Smooth muscle cell of the brain vasculature (primary cell): Measurements from ENCODE around the gene HSPBAP1.
"Not testable (repeated sequence)": the region's sequence is repeated elsewhere in the genome, so short reads cannot be mapped to it uniquely, and the experiment has no call there.

Experiments used
- DNase-seq: peaks from one replicate; pipeline ENCODE4 v3.0.0-alpha.2; 2012; ENCODE audit warnings: low read depth, low spot score

HSPBAP1 gene

DNA sequence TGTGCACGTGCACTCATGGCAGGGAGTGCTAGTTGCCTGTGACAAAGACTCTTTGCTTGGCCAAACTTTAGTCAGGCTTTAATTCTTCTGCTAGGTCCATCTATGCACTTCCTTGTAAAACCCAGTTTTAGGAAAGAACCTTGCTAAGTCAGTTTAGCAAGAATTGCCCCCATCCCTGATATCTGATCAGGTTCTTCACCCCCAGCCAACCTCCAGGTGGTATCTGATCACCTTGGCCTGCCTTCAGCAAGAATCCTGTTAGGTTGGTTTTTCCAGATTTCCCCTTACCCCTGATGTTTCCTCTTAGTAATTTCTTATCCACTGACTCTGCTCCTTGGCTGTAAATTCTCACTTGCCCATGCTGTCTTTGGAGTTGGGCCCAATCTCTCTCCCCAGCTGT is 8.4 kb downstream of the HSPBAP1 start:
- DNase-seq = no peak

- DNase-seq = no peak
Measured at GRCh38 chr3:122784436-122784835, 9.2 kb downstream of the HSPBAP1 start.

- DNase-seq = no peak
Measured at GRCh38 chr3:122782804-122783203, 10.8 kb downstream of the HSPBAP1 start.

DNA sequence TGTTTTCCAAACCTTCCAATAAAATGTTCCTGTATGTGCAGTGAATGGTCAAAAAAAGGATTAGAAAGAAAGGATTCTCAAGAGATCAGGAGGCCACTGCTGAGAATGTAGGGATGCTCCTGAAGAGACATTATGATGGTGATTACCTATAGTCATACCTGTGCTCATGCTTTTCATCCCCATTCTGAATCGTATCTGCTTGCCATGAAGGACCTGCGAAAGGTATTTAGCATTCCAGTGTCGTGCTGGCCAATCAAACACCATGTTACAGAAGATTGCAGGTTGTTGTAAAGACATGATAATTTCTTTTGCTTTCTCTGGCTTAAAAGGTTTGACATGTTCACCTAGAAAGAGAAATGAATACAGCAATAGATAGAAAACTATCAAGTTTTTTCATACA is 16.1 kb downstream of the HSPBAP1 start:
- DNase-seq = no peak

DNA sequence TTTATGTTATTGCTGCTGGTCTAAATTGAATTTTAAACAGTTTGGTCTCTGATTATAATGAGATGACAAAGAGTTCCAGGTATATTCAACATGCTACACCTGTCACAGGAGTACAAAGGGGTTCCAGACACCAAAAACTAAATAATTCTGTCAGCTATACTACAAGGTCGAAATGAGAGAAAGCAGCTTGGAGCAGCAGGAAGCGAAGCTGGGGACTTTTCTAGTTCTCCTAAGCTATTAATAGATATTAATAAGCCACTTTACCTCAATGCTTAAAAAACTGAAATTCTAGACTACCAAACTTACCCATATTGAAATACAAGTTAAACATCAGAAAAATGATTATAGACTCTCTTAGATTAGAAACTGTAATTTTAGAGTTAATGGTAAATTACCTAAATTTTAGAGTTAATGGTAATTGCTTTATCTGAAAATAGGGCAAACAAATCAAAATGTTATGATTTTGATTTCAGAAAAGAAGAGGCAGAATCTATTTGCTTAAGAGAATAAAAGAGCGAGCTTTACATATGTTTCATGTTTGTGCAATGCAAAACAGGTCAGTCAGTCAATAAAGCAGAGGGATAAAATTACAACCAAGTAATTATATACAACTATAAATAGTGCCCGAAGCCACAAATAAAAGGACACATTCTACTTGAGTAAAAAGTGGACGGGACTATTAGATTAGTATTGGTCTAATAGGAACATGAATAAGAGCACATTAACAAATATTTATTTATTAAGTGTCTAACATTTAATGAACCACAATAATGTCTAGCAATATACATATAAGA is 16.8 kb downstream of the HSPBAP1 start:
- no peak for DNase-seq

- no peak for DNase-seq
Measured at GRCh38 chr3:122774564-122774963, 19.1 kb downstream of the HSPBAP1 start.

GRCh38 chr3:122773944-122774509 is 19.6 kb downstream of the HSPBAP1 start:
- DNase-seq = no peak

DNA sequence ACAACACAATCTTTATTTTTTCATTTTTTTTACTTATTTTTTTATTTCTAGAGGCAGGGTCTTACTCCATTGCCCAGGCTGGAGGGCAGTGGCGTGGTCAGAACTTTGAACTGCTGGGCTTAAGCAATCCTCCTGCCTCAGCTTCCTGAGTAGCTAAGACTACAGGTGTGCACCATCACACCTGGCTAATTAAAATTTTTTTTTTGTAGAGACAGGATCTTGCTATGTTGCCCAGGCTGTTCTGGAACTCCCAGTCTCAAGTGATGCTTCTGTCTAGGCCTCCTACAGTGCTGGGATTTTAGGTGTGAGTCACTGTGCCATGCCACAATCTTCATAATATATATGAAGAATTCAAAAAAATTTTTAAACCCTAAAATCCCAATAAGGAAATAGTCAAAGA is 20.8 kb downstream of the HSPBAP1 start:
- DNase-seq = no peak

DNA sequence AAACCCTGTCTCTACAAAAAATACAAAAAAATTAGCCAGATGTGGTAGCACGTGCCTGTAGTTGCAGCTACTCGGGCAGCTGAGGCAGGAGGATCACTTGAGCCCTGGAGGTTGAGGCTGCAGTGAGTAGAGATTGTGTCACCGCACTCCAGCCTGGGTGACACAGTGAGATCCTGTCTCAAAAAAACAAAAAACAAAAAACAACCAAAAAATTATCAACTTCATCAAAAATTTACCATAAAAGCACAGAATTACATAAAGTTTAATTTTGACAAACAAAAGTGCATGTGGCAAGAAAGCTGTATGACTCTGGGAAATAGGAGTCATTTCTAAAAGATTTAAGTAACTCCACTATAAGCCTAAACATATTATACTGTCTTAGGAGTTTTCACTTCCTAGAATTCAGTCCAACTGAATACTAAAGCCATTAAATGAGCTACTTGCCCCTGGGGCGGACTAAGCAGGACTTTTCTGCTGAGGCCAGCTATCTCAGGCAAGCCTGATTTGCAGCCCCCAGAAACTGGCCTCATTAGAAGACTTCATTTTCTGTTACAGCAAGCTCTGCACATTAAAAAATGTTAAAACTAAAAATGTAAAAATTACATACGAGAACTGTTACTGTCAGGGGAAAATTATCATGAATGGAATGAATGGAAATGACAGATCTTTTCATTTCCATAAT is 23.0 kb downstream of the HSPBAP1 start:
- DNase-seq = no peak

DNA sequence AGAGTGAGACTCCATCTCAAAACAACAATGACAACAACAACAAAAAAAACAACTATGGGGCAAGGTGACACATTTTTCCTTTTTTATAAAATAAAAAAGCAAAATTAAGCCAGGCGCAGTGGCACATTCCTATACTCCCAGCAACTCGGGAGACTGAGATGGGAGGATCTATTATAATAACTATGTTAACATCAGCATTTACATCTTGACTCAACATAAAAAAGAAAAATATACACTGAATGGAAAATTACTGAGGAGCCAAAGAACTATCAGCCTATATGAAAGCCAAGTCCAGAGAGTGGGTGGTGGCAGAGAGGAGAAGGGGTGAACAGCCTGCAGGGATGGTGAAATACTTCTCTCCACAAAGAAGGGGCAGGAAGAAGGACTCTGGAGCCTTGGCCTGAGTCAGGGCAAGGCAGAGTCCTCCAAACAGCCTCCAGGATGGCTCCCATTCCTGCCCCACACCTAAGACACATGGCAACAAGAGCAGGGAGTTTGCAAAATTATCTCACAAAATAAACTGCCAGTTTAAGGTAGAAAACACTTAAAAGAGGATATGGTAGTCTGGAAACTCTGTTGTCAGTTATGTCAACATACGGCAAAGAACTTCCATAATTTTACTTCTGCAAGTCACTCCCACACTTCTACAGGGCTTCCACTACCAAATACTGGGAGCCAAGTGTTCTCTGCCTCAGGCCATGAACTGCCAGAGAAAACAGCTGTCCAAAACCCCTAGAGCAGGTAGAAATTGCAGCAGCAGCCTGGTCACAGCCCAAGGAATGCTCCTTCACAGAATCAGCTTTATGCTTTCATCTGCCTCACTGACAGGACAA is 25.9 kb downstream of the HSPBAP1 start:
- no peak for DNase-seq

DNA sequence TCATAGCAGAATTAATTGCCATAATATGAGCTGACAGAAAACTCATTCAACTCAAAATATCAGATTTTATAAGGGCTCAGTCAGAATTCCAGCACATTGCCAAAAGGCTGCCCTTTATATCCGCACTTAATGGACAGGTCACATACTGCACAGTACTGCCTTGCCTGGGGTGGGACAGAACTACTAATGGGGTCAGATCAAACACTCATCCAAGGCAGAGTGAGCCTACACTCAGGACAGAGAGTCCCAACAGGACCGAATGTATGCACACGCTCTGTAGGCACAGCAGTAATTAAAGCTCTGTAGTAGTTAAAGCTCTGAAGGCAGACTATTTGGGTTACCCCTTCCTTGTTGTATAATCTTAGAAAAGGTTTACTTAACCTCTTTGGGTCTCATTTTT is 27.2 kb downstream of the HSPBAP1 start:
- DNase-seq = no peak

DNA sequence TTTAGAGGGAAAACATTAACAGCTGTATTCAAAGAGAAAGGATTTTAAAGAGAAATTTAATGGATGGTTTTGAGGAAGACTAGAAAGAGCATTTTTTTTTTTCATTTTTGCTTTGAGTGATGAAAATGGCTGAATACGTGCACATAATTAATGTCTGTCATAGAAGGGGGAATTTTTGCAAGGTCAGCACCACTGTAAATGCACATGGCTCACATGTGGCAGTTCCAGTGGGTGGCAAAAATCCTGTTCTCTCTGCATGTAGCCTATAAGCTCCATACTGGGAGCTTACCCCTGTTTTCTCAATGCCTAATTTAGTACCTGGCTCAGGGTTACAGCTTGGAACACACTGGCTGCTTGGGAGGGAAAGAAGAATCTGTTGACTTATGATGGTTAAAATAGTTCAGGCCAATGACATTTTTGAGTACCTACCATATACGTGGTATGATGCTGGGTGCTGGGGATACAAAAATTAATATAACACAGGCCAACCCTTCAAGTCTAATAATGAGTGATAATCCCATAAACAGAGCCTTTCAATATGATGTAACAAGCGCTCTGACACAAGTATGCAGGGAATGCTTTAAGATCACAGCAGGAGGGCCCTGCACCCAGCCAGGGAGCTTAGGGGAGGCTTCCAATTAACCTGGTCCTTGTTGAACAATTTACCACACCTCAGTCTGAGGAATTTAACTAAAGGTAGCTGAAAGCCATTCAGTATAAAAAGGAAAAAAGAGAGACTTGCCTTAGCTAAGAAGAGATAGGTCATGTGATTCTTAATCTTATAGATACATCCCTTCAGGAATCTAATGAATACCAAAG is 33.0 kb downstream of the HSPBAP1 start:
- DNase-seq = no peak

DNA sequence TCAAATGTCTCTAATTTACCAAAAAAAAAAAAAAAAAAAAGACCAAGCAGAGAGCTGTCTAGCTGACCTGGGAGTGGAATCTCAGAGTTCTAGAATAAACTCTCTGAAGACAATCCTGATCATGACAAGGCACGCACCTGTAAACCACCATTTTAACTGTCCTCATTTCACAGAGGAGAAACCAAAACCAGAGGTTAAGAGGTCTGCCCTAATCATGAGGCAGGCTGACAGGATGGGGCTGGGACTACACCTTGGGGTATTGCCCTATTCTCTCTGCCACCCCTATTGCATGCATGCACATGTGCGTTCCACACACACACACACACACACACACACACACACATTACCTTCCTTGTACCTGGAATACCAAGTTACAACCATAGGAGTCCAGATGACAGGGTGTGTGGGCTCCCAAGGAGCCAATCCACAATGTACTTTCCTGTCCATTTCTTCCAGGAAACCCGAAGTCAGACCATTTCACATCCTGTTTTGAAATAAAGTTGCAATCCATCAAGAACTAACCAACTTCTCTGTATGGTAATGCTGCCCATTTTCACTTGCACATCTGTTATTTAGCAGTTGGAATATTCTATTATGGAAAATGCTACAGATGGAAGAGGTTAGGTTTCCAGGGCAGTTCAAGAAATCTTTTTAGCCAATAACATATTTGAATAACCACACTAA is 34.6 kb downstream of the HSPBAP1 start:
- no peak for DNase-seq

DNA sequence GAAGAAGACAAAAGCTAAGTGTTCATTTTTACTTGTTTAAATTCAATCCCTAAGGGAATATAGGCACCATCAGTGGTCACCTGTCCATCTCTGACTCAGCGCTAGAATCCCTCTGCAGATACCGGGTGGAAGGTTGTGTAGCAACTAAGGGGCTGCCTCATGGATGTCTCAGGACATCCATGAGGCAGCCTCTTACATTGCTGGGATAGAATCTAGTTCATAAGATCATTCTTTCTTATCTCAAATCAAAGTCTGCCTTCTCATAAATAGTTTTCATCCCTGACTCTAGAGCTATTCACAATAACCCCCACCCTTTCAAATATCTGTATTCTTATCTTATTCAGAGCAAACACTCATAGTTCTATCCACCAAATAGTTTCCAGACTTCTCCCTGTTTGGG is 38.1 kb downstream of the HSPBAP1 start:
- DNase-seq = no peak

DNA sequence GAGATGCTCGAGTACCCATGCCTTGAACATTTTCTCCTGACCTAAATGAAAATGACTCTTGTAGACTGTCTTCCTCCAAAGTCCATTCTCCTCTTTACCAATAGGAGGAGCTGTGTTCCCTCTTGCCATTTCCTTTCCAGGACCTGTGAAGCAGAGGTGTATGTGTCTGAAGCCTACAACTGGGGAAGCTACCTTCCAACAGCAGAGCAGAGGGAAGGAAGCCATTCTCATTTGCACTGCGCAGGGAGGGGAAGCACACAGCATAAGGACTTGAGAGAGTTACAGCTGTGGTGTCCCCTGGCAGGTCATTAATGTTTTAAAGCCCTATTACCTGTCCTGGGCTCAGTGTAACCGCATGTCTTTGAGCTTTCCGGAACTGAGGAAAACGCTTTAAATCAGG is 38.7 kb downstream of the HSPBAP1 start:
- DNase-seq = no peak

DNA sequence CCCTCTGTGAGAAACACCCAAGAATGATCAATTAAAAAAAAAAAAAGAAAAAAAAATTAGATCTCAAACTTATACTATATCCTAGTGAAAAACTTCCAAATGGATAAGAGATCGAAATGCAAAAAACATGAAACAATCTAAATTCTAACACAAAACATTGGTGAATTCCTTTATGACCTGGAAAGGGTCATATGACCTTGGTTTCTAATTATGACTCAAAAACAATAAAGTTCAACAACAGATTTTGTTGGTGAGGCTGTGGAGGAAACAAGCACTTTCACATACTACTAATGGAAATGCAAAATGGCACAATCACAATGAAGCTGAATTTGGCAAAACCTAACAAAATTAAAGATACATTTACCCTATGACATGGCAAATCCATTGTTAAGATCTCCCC is 45.3 kb downstream of the HSPBAP1 start:
- no peak for DNase-seq

DNA sequence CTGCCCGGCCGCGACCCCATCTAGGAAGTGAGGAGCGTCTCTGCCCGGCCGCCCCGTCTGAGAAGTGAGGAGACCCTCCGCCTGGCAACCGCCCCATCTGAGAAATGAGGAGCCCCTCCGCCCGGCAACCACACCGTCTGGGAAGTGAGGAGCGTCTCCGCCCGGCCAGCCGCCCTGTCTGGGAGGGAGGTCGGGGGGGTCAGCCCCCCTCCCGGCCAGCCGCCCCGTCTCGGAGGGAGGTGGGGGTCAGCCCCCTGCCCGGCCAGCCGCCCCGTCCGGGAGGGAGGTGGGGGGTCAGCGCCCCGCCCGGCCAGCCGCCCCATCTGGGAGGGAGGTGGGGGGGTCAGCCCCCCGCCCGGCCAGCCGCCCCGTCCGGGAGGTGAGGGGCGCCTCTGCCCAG is 46.3 kb downstream of the HSPBAP1 start:
- not testable (repeated sequence) for DNase-seq

GRCh38 chr3:122745369-122746021 is 48.1 kb downstream of the HSPBAP1 start:
- DNase-seq = no peak

GRCh38 chr3:122743581-122744120 is 50.0 kb downstream of the HSPBAP1 start:
- DNase-seq = no peak

- no peak for DNase-seq
Measured at GRCh38 chr3:122742234-122742633, 51.4 kb downstream of the HSPBAP1 start.
